NCI-H226 (cell line): Measurements from ENCODE around the gene OR2AE1.

ENCODE experiments used
- DNase-seq: peaks from one replicate; pipeline ENCODE4 v3.0.0-alpha.2; 2015

OR2AE1 gene

GRCh38 chr7:99855236-99855635 lies 21.6 kb downstream of the OR2AE1 start:
- DNase-seq, result no peak

- no peak for DNase-seq
Observed at GRCh38 chr7:99848420-99849216, 28.2 kb downstream of the OR2AE1 start.

GRCh38 chr7:99844328-99844727 lies 32.5 kb downstream of the OR2AE1 start:
- DNase-seq, result no peak

GRCh38 chr7:99843808-99844207 lies 33.0 kb downstream of the OR2AE1 start:
- DNase-seq, result no peak

- DNase-seq, result no peak
Observed at GRCh38 chr7:99842926-99843325, 33.9 kb downstream of the OR2AE1 start.

- DNase-seq, result no peak
Observed at GRCh38 chr7:99840136-99840869, 36.5 kb downstream of the OR2AE1 start.

GRCh38 chr7:99839287-99840021 lies 37.4 kb downstream of the OR2AE1 start:
- DNase-seq, result no peak

GRCh38 chr7:99837649-99838361 lies 39.0 kb downstream of the OR2AE1 start:
- DNase-seq, result no peak

GRCh38 chr7:99835189-99835588 lies 41.6 kb downstream of the OR2AE1 start:
- DNase-seq, result no peak

GRCh38 chr7:99834382-99834781 lies 42.5 kb downstream of the OR2AE1 start:
- DNase-seq, result no peak

GRCh38 chr7:99833289-99833877 lies 43.5 kb downstream of the OR2AE1 start:
- DNase-seq, result no peak

GRCh38 chr7:99831595-99831994 lies 45.2 kb downstream of the OR2AE1 start:
- DNase-seq, result no peak

- DNase-seq, result no peak
Observed at GRCh38 chr7:99829524-99830160, 47.2 kb downstream of the OR2AE1 start.

- no peak for DNase-seq
Observed at GRCh38 chr7:99828811-99829210, 48.0 kb downstream of the OR2AE1 start.

GRCh38 chr7:99827040-99827778 lies 49.6 kb downstream of the OR2AE1 start:
- DNase-seq, result no peak
